PC-3 (cell line): Measurements from ENCODE around the gene ADAM22. TPM values are rescaled to one million over a fixed set of nuclear protein-coding genes. Genes with fewer than 3 reads are reported as not detected.

Experiments used
- ATAC-seq: fragments of 200-7000 bp; cut with Tn5 transposase; 2 replicates; pipeline ENCODE4 v1.9.1; 2020; ENCODE audit warnings: mild to moderate bottlenecking, moderate library complexity
- BruUV-seq: library from RNA; stranded (reverse); fragments of 400-500 nt; replicated peaks from 2 replicates; lab custom pipeline; 2021; lab: Mats Ljungman, UMichigan
- CTCF ChIA-PET: fragments of 300-600 bp; sonication (Branson Sonifier 250); formaldehyde crosslinking; loops from one replicate; lab custom pipeline; 2022; ENCODE audit warnings: antibody characterized with exemption; lab: Charles Lee
- POLR2A ChIA-PET: fragments of 300-600 bp; sonication (Branson Sonifier 250); formaldehyde crosslinking; loops from one replicate; lab custom pipeline; 2022; ENCODE audit warnings: antibody characterized with exemption; ENCODE audit not compliant: unreplicated experiment; lab: Charles Lee
- DNase-seq: peaks from one replicate; pipeline ENCODE4 v3.0.0-alpha.2; 2015
- H2AFZ ChIP-seq: fragments of 300-600 bp; sonication (generic); 2 replicates; pipeline ENCODE4 v1.6.0; 2016; ENCODE audit warnings: antibody characterized with exemption, low read length
- H3F3A ChIP-seq: fragments of 300-600 bp; sonication (generic); one replicate; pipeline ENCODE4 v1.6.0; 2017; ENCODE audit warnings: antibody characterized with exemption, low read length, control low read depth, mild to moderate bottlenecking; ENCODE audit not compliant: unreplicated experiment
- H3K27ac ChIP-seq: fragments of 300-600 bp; sonication (generic); 2 replicates; pipeline ENCODE4 v1.5.1; 2016; ENCODE audit warnings: mild to moderate bottlenecking, low read length
- H3K27me3 ChIP-seq: fragments of 300-600 bp; sonication (generic); 2 replicates; pipeline ENCODE4 v1.6.1; 2016; ENCODE audit warnings: low read length, mixed read lengths
- H3K36me3 ChIP-seq: fragments of 300-600 bp; sonication (generic); 2 replicates; pipeline ENCODE4 v1.6.1; 2016; ENCODE audit warnings: low read depth, mixed run types, low read length, mixed read lengths
- H3K4me1 ChIP-seq: fragments of 300-600 bp; sonication (generic); 2 replicates; pipeline ENCODE4 v1.5.1; 2016; ENCODE audit warnings: low read length; ENCODE audit not compliant: insufficient read depth
- H3K4me2 ChIP-seq: fragments of 300-600 bp; sonication (generic); 2 replicates; pipeline ENCODE4 v1.6.0; 2016; ENCODE audit warnings: low read length
- H3K4me3 ChIP-seq: fragments of 300-600 bp; sonication (generic); 2 replicates; pipeline ENCODE4 v1.5.1; 2016; ENCODE audit warnings: mild to moderate bottlenecking, low read length, mixed read lengths
- H3K79me2 ChIP-seq: fragments of 300-600 bp; sonication (generic); 2 replicates; pipeline ENCODE4 v1.6.1; 2017; ENCODE audit warnings: low read length, mixed read lengths
- H3K9ac ChIP-seq: fragments of 300-600 bp; sonication (generic); 2 replicates; pipeline ENCODE4 v1.6.0; 2016; ENCODE audit warnings: mild to moderate bottlenecking, low read length
- H3K9me2 ChIP-seq: fragments of 300-600 bp; sonication (generic); replicated peaks from 2 replicates; pipeline ENCODE4 v1.6.1; 2016; ENCODE audit warnings: mixed run types, low read length, mixed read lengths
- H3K9me3 ChIP-seq: fragments of 300-600 bp; sonication (generic); 2 replicates; pipeline ENCODE4 v1.6.1; 2016; ENCODE audit warnings: low read length, mixed read lengths
- H4K20me1 ChIP-seq: fragments of 300-600 bp; sonication (generic); 2 replicates; pipeline ENCODE4 v1.6.1; 2016; ENCODE audit warnings: low read length, mixed read lengths
- EZH2 ChIP-seq: fragments of 300-600 bp; sonication (generic); IDR thresholded peaks from one replicate; pipeline ENCODE4 v1.6.1; 2017; ENCODE audit warnings: antibody characterized with exemption, mild to moderate bottlenecking, low read length; ENCODE audit not compliant: unreplicated experiment
- EZH2phosphoT487 ChIP-seq: fragments of 300-600 bp; sonication (generic); IDR thresholded peaks from 2 replicates; pipeline ENCODE4 v1.6.1; 2018; ENCODE audit warnings: mild to moderate bottlenecking, antibody characterized with exemption, low read length, borderline replicate concordance
- intact Hi-C: fragments of 100-400 bp; cut with micrococcal nuclease; formaldehyde crosslinking; loops from 2 replicates; pipeline ENCODE4 v1.9.0; 2023
- total RNA-seq: library from RNA; depleted of rRNA; stranded (reverse); fragments of >200 nt; gene quantifications from 2 replicates; pipeline ENCODE4 v1.2.3, GENCODE V29; 2014
- TF ChIP-seq, protein P1 (sequence below): fragments of 300-600 bp; sonication (generic); conservative IDR thresholded peaks from 2 replicates; pipeline ENCODE4 v1.5.1; 2017; ENCODE audit warnings: antibody characterized with exemption, low read depth, mild to moderate bottlenecking, low read length

The ADAM22 gene
- total RNA-seq, 1 experiment from 2014 or later: 4.4 TPM

DNA sequence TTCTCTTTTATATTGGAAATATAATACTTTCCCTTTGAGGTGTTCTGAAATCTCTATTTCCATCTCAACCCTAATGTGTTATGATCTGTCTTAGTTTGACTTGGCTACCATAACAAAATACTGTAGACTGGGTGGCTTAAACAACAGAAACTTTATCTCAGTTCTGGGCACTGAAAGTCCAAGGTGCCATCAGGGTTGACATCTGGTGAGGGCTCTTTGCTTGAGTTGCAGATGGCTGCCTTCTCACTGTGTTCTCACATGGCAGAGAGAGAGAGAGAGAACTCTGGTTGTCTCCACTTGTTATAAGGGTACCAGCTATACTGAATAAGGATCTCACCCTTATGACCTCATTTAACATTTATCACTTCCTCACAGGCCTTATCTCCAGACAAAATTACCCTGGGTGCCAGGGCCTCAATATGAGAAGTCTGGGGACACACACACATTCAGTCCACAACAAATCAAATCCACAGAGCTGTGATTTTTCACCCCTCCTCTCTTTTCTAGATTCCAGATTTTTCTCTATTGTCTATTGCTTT, 181.3 kb downstream of the ADAM22 start:
- no peaks in the 10 kb centered on the region for H3K27me3 ChIP-seq
- H3K9me2 ChIP-seq: no peaks in the 10 kb centered on the region
- H3K4me1 ChIP-seq: no peaks in the 10 kb centered on the region
- ChIA-PET POLR2A (no interaction called here), CTCF (no interaction called here)
- H3K9me3 ChIP-seq: no peaks in the 10 kb centered on the region
- no peak overlapping the region for H3K4me2 ChIP-seq
- H2AFZ ChIP-seq: no peak overlapping the region
- H3K4me3 ChIP-seq: no peak overlapping the region
- H3K79me2 ChIP-seq: no peaks in the 10 kb centered on the region
- H3K27ac ChIP-seq: no peak overlapping the region
- H3K9ac ChIP-seq: no peak overlapping the region
- DNase-seq (no peak), ATAC-seq (no peak)
- no TSS peak for BruUV-seq
- TF ChIP-seq EZH2: no peak
- no peak for TF ChIP-seq EZH2phosphoT487
- TF ChIP-seq, protein P1, sequence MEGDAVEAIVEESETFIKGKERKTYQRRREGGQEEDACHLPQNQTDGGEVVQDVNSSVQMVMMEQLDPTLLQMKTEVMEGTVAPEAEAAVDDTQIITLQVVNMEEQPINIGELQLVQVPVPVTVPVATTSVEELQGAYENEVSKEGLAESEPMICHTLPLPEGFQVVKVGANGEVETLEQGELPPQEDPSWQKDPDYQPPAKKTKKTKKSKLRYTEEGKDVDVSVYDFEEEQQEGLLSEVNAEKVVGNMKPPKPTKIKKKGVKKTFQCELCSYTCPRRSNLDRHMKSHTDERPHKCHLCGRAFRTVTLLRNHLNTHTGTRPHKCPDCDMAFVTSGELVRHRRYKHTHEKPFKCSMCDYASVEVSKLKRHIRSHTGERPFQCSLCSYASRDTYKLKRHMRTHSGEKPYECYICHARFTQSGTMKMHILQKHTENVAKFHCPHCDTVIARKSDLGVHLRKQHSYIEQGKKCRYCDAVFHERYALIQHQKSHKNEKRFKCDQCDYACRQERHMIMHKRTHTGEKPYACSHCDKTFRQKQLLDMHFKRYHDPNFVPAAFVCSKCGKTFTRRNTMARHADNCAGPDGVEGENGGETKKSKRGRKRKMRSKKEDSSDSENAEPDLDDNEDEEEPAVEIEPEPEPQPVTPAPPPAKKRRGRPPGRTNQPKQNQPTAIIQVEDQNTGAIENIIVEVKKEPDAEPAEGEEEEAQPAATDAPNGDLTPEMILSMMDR: no peak
- H4K20me1 ChIP-seq: no peaks in the 10 kb centered on the region
- H3F3A ChIP-seq: no peaks in the 10 kb centered on the region
- intact Hi-C loops: loop anchor here (10.0 kb wide), 1 partner anchor 239 kb away; no protein-coding TSS in a partner anchor
- no peaks in the 10 kb centered on the region for H3K36me3 ChIP-seq

DNA sequence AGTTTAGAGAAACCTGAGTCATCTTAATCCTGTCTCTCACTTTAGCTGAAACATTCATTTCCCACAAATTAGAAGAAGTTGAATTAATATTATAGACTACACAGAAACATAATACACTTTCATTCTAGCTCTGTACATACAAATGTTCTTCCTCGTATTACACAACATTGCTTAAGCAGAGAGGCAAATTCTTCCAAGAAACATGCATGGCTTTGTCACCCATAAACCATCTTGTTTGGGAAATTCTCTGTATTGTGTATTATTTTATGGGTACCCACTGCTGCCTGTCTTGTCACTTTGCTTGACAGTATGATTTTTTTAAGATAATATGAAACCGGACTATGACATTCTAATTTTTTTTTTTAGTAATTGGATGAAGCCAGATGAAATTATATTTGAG, 181.8 kb downstream of the ADAM22 start:
- ChIA-PET POLR2A (no interaction called here), CTCF (no interaction called here)

More for the DNA sequence above, 181.8 kb downstream of the ADAM22 start:
- Histone ChIP-seq H3K27me3 (no peaks in the 10 kb centered on the region), H3K4me2 (no peak overlapping the region), H2AFZ (no peak overlapping the region), H3K9me2 (no peaks in the 10 kb centered on the region), H3F3A (no peaks in the 10 kb centered on the region), H3K79me2 (no peaks in the 10 kb centered on the region), H3K9me3 (no peaks in the 10 kb centered on the region), H3K4me1 (no peaks in the 10 kb centered on the region), H3K9ac (no peak overlapping the region), H3K4me3 (no peak overlapping the region), H3K36me3 (no peaks in the 10 kb centered on the region), H4K20me1 (no peaks in the 10 kb centered on the region), H3K27ac (no peak overlapping the region)
- TF ChIP-seq EZH2phosphoT487: no peak
- TF ChIP-seq, protein P1: no peak
- no peak for TF ChIP-seq EZH2
- intact Hi-C loops: loop anchor here (10.0 kb wide), 1 partner anchor 239 kb away; no protein-coding TSS in a partner anchor
- DNase-seq (no peak), ATAC-seq (no peak)
- no TSS peak for BruUV-seq
